Measurements from ENCODE around the gene BCAS3. TPM values are rescaled to one million over a fixed set of nuclear protein-coding genes. Genes with fewer than 3 reads are reported as not detected.
A peak's percentile ranks its signal among the peaks of the same experiment; 100 is the strongest.

Gene BCAS3
- polyA plus RNA-seq, 6 donors from 2014 or later, result 22.0 to 38.9 (median 24.5) TPM

- H3K36me3 Mint-ChIP-seq, result no peaks in the 10 kb centered on the region
- no peaks in the 10 kb centered on the region for H3K4me1 Mint-ChIP-seq
- no peaks in the 10 kb centered on the region for H3K9me3 Mint-ChIP-seq
- H3K4me3 Mint-ChIP-seq, result no peak overlapping the region
- no peak for DNase-seq
- no peak overlapping the region for H3K27ac Mint-ChIP-seq
- no peaks in the 10 kb centered on the region for H3K27me3 Mint-ChIP-seq
- ATAC-seq (ENCODE audit: low read depth in 2 of 2), result no peak
Measured at GRCh38 chr17:61331886-61332285, 654.2 kb downstream of the BCAS3 start.

- Mint-ChIP-seq H3K9me3 (no peaks in the 10 kb centered on the region), H3K4me1 (no peaks in the 10 kb centered on the region), H3K36me3 (no peaks in the 10 kb centered on the region), H3K27me3 (no peaks in the 10 kb centered on the region), H3K27ac (peak overlapping the region in 1 of 6 donors; percentile 85), H3K4me3 (no peak overlapping the region)
- no peak for DNase-seq
- ATAC-seq (ENCODE audit: low read depth in 2 of 2), result no peak
Measured at GRCh38 chr17:61333136-61333535, 655.5 kb downstream of the BCAS3 start.

- H3K4me1 Mint-ChIP-seq, result no peaks in the 10 kb centered on the region
- ATAC-seq (ENCODE audit: low read depth in 2 of 2) (no peak), DNase-seq (no peak)
- H3K36me3 Mint-ChIP-seq, result no peaks in the 10 kb centered on the region
- no peaks in the 10 kb centered on the region for H3K27me3 Mint-ChIP-seq
- H3K27ac Mint-ChIP-seq, result no peak overlapping the region
- H3K4me3 Mint-ChIP-seq, result no peak overlapping the region
- H3K9me3 Mint-ChIP-seq, result no peaks in the 10 kb centered on the region
Measured at GRCh38 chr17:61334673-61335072, 657.0 kb downstream of the BCAS3 start.

GRCh38 chr17:61335105-61335844 lies 657.6 kb downstream of the BCAS3 start:
- Mint-ChIP-seq H3K36me3 (no peaks in the 10 kb centered on the region), H3K4me3 (no peak overlapping the region), H3K27ac (no peak overlapping the region), H3K9me3 (no peaks in the 10 kb centered on the region), H3K4me1 (no peaks in the 10 kb centered on the region), H3K27me3 (no peaks in the 10 kb centered on the region)
- DNase-seq (no peak), ATAC-seq (ENCODE audit: low read depth in 2 of 2) (no peak)

GRCh38 chr17:61335845-61336655 lies 658.4 kb downstream of the BCAS3 start:
- DNase-seq, result no peak
- Mint-ChIP-seq H3K4me3 (no peak overlapping the region), H3K27me3 (no peaks in the 10 kb centered on the region), H3K9me3 (no peaks in the 10 kb centered on the region), H3K36me3 (no peaks in the 10 kb centered on the region), H3K27ac (peak overlapping the region in 1 of 6 donors; percentile 41), H3K4me1 (no peaks in the 10 kb centered on the region)
- ATAC-seq (ENCODE audit: low read depth in 2 of 2), result no peak

- DNase-seq, result no peak
- Mint-ChIP-seq H3K4me1 (no peaks in the 10 kb centered on the region), H3K36me3 (no peaks in the 10 kb centered on the region), H3K27me3 (no peaks in the 10 kb centered on the region), H3K4me3 (no peak overlapping the region), H3K27ac (no peak overlapping the region), H3K9me3 (no peaks in the 10 kb centered on the region)
- no peak for ATAC-seq (ENCODE audit: low read depth in 2 of 2)
Measured at GRCh38 chr17:61337290-61337689, 659.6 kb downstream of the BCAS3 start.

GRCh38 chr17:61338000-61338798 lies 660.5 kb downstream of the BCAS3 start:
- ATAC-seq (ENCODE audit: low read depth in 2 of 2) (no peak), DNase-seq (no peak)
- Mint-ChIP-seq H3K27ac (peak overlapping the region in 1 of 6 donors; percentile 13), H3K36me3 (no peaks in the 10 kb centered on the region), H3K4me1 (no peaks in the 10 kb centered on the region), H3K4me3 (no peak overlapping the region), H3K27me3 (no peaks in the 10 kb centered on the region), H3K9me3 (no peaks in the 10 kb centered on the region)

GRCh38 chr17:61338874-61339478 lies 661.3 kb downstream of the BCAS3 start:
- H3K4me3 Mint-ChIP-seq, result no peak overlapping the region
- H3K27ac Mint-ChIP-seq, result peak overlapping the region in 1 of 6 donors; percentile 6
- no peaks in the 10 kb centered on the region for H3K36me3 Mint-ChIP-seq
- DNase-seq (no peak), ATAC-seq (ENCODE audit: low read depth in 2 of 2) (no peak)
- H3K9me3 Mint-ChIP-seq, result no peaks in the 10 kb centered on the region
- H3K27me3 Mint-ChIP-seq, result no peaks in the 10 kb centered on the region
- H3K4me1 Mint-ChIP-seq, result no peaks in the 10 kb centered on the region

GRCh38 chr17:61340431-61341209 lies 663.0 kb downstream of the BCAS3 start:
- DNase-seq (no peak), ATAC-seq (ENCODE audit: low read depth in 2 of 2) (no peak)
- Mint-ChIP-seq H3K9me3 (no peaks in the 10 kb centered on the region), H3K27me3 (no peaks in the 10 kb centered on the region), H3K4me1 (no peaks in the 10 kb centered on the region), H3K27ac (no peak overlapping the region), H3K4me3 (no peak overlapping the region), H3K36me3 (no peaks in the 10 kb centered on the region)

GRCh38 chr17:61343576-61343975 lies 665.9 kb downstream of the BCAS3 start:
- no peaks in the 10 kb centered on the region for H3K4me1 Mint-ChIP-seq
- no peaks in the 10 kb centered on the region for H3K36me3 Mint-ChIP-seq
- no peak overlapping the region for H3K4me3 Mint-ChIP-seq
- H3K27me3 Mint-ChIP-seq, result no peaks in the 10 kb centered on the region
- H3K9me3 Mint-ChIP-seq, result no peaks in the 10 kb centered on the region
- no peak for ATAC-seq (ENCODE audit: low read depth in 2 of 2)
- H3K27ac Mint-ChIP-seq, result no peak overlapping the region
- DNase-seq, result no peak

- H3K9me3 Mint-ChIP-seq, result no peaks in the 10 kb centered on the region
- ATAC-seq (ENCODE audit: low read depth in 2 of 2) (no peak), DNase-seq (no peak)
- H3K27ac Mint-ChIP-seq, result no peak overlapping the region
- H3K4me3 Mint-ChIP-seq, result no peak overlapping the region
- H3K4me1 Mint-ChIP-seq, result no peaks in the 10 kb centered on the region
- H3K36me3 Mint-ChIP-seq, result no peaks in the 10 kb centered on the region
- no peaks in the 10 kb centered on the region for H3K27me3 Mint-ChIP-seq
Measured at GRCh38 chr17:61345061-61345460, 667.4 kb downstream of the BCAS3 start.

GRCh38 chr17:61345825-61346666 lies 668.4 kb downstream of the BCAS3 start:
- DNase-seq (no peak), ATAC-seq (ENCODE audit: low read depth in 2 of 2) (no peak)
- Mint-ChIP-seq H3K4me3 (no peak overlapping the region), H3K36me3 (no peaks in the 10 kb centered on the region), H3K9me3 (no peaks in the 10 kb centered on the region), H3K4me1 (no peaks in the 10 kb centered on the region), H3K27ac (no peak overlapping the region), H3K27me3 (no peaks in the 10 kb centered on the region)
